ENCODE results near the gene SAMM50.

SAMM50 gene

GRCh38 chr22:43957871-43958270 lies 2.6 kb downstream of the SAMM50 start:
- TF ChIP-seq CTCF (conservative IDR thresholded peaks at IDR 0.05): no peak
- no peak overlapping the region for H3K27ac ChIP-seq

GRCh38 chr22:43964314-43964857 lies 9.1 kb downstream of the SAMM50 start:
- no peak for TF ChIP-seq CTCF (conservative IDR thresholded peaks at IDR 0.05)
- H3K27ac ChIP-seq: no peak overlapping the region

GRCh38 chr22:43967069-43967468 lies 11.8 kb downstream of the SAMM50 start:
- no peak overlapping the region for H3K27ac ChIP-seq
- no peak for TF ChIP-seq CTCF (conservative IDR thresholded peaks at IDR 0.05)

GRCh38 chr22:43968614-43969013 lies 13.4 kb downstream of the SAMM50 start:
- no peak for TF ChIP-seq CTCF (conservative IDR thresholded peaks at IDR 0.05)
- no peak overlapping the region for H3K27ac ChIP-seq

- TF ChIP-seq CTCF (conservative IDR thresholded peaks at IDR 0.05): no peak
- no peak overlapping the region for H3K27ac ChIP-seq
Observed at GRCh38 chr22:43969021-43969878, 14.0 kb downstream of the SAMM50 start.

- no peak overlapping the region for H3K27ac ChIP-seq
- no peak for TF ChIP-seq CTCF (conservative IDR thresholded peaks at IDR 0.05)
Observed at GRCh38 chr22:43969989-43970755, 14.9 kb downstream of the SAMM50 start.

GRCh38 chr22:43971112-43971511 lies 15.9 kb downstream of the SAMM50 start:
- H3K27ac ChIP-seq: no peak overlapping the region
- no peak for TF ChIP-seq CTCF (conservative IDR thresholded peaks at IDR 0.05)
